OCI-LY3 (cell line): ENCODE results near the gene GRID1.

Source experiments
- CTCF ChIP-seq: fragments of 200-600, 300-600 bp; sonication (generic); IDR thresholded peaks from 2 replicates; pipeline ENCODE4 v1.5.1; 2014; ENCODE audit warnings: antibody characterized with exemption, low read length, low read depth
- EZH2phosphoT487 ChIP-seq: fragments of 200-600 bp; shearing (Covaris generic); IDR thresholded peaks from 2 replicates; pipeline ENCODE4 v1.6.1; 2018; ENCODE audit warnings: antibody characterized with exemption, mixed run types, low read depth

GRCh38 chr10:85735997-85736396 is 630.6 kb downstream of the GRID1 start:
- no peak for TF ChIP-seq CTCF
- no peak for TF ChIP-seq EZH2phosphoT487
